Measurements from ENCODE around the gene ZFYVE21. TPM values are rescaled to one million over a fixed set of nuclear protein-coding genes. Genes with fewer than 3 reads are reported as not detected.

Gene ZFYVE21
- total RNA-seq, 1 experiment from 2014 or later, result 31.3 TPM

GRCh38 chr14:103724116-103724515 lies 8.5 kb downstream of the ZFYVE21 start:
- ATAC-seq, result no peak
- Histone ChIP-seq H3K4me1 (ENCODE audit: control insufficient read depth in 1 of 2, insufficient read depth in 2 of 2, low read length in 2 of 2) (peaks cover 15 to 30% of the 10 kb centered on the region in 2 experiments), H3K9me3 (ENCODE audit: control insufficient read depth in 1 of 2, insufficient read depth in 1 of 2, low read depth in 1 of 2, low read length in 2 of 2) (no peaks in the 10 kb centered on the region), H3K4me2 (ENCODE audit: low read length) (no peak overlapping the region), H3K4me3 (replicated peaks in 1 of 2; ENCODE audit: low read depth in 1 of 2, low read length in 2 of 2) (no peak overlapping the region), H4K20me1 (ENCODE audit: insufficient read depth) (no peaks in the 10 kb centered on the region), H3K27ac (ENCODE audit: low read depth, low read length) (no peak overlapping the region), H3K9ac (ENCODE audit: low read length) (no peak overlapping the region), H2AFZ (ENCODE audit: low read depth, low read length, poor library complexity, severe bottlenecking) (no peak overlapping the region), H3K9me2 (ENCODE audit: insufficient read depth) (no peaks in the 10 kb centered on the region), H3K79me2 (ENCODE audit: insufficient read depth, low read length) (peaks cover 45% of the 10 kb centered on the region), H3K27me3 (ENCODE audit: insufficient read depth, low read length) (no peaks in the 10 kb centered on the region), H3K36me3 (ENCODE audit: control insufficient read depth in 1 of 2, insufficient read depth in 2 of 2, low read length in 2 of 2) (peaks cover 0 to 9% of the 10 kb centered on the region in 2 experiments; a peak in 2 of 4 replicates)
- intact Hi-C loops (cut with micrococcal nuclease), result no loop called here
- ChIA-PET CTCF (no interaction called here), POLR2A (no interaction called here), RAD21 (ENCODE audit: low non-redundant PET in 1 of 2, low total read pairs in 2 of 2, uncharacterized antibody in 2 of 2, unreplicated experiment in 2 of 2) (no interaction called here)
- BruUV-seq (replicated peaks), result no TSS peak
- no peak for DNase-seq (ENCODE audit: low read depth, low spot score)
- no peak for TF ChIP-seq POLR2A (IDR thresholded peaks at IDR 0.05; ENCODE audit: borderline replicate concordance, extremely low read depth, insufficient read depth, insufficient read length)
- TF ChIP-seq EZH2 (IDR thresholded peaks at IDR 0.05), result no peak
- no peak for TF ChIP-seq POLR2AphosphoS5 (IDR thresholded peaks at IDR 0.05; ENCODE audit: low read depth, low read length)
- TF ChIP-seq SP1 (IDR thresholded peaks at IDR 0.05; ENCODE audit: low read depth), result no peak
- TF ChIP-seq SRF (IDR thresholded peaks at IDR 0.05; ENCODE audit: low read depth), result no peak
- no peak for TF ChIP-seq CTCF (IDR thresholded peaks at IDR 0.05 in 2 of 3, conservative IDR thresholded peaks at IDR 0.05 in 1 of 3; ENCODE audit: borderline replicate concordance in 1 of 3, insufficient read depth in 1 of 3, low read depth in 2 of 3, low read length in 2 of 3)
- TF ChIP-seq CEBPB (IDR thresholded peaks at IDR 0.05; ENCODE audit: low read depth), result no peak
- no peak for TF ChIP-seq ZFX (IDR thresholded peaks at IDR 0.05)
- TF ChIP-seq YY1 (IDR thresholded peaks at IDR 0.05; ENCODE audit: extremely low read depth, insufficient replicate concordance, low read depth, low read length), result no peak
